Fibroblast of lung (primary cell): Measurements from ENCODE around the gene MEF2A. TPM values are rescaled to one million over a fixed set of nuclear protein-coding genes. Genes with fewer than 3 reads are reported as not detected.

Experiments used
- DNase-seq, 2 donors: peaks; one replicate each; pipeline versions ENCODE4 v3.0.0 to v3.0.0-alpha.2; 2010; ENCODE audit warnings: low read depth in 2 of 2
- H2AFZ ChIP-seq: 2 replicates; pipeline ENCODE4 v1.5.1; 2012; ENCODE audit warnings: low read length, control low read depth, inconsistent platforms
- H3K27ac ChIP-seq: 2 replicates; pipeline ENCODE4 v1.5.1; 2011; ENCODE audit warnings: low read length, control low read depth; ENCODE audit not compliant: insufficient read depth
- H3K27me3 ChIP-seq: 2 replicates; pipeline ENCODE4 v1.5.1; 2011; ENCODE audit warnings: mild to moderate bottlenecking, low read length; ENCODE audit not compliant: control insufficient read depth, insufficient read depth
- H3K36me3 ChIP-seq: 2 replicates; pipeline ENCODE4 v1.5.1; 2011; ENCODE audit warnings: low read length; ENCODE audit not compliant: control insufficient read depth, insufficient read depth
- H3K4me1 ChIP-seq: 2 replicates; pipeline ENCODE4 v1.5.1; 2011; ENCODE audit warnings: low read length; ENCODE audit not compliant: control insufficient read depth, insufficient read depth; ENCODE audit errors: extremely low read depth
- H3K4me2 ChIP-seq: 2 replicates; pipeline ENCODE4 v1.5.1; 2011; ENCODE audit warnings: low read length, control low read depth; ENCODE audit not compliant: insufficient read depth; ENCODE audit errors: extremely low read depth
- H3K4me3 ChIP-seq, 4 experiments: fragments of 200-600 bp in 1 of 4; sonication (generic) in 1 of 4; replicated peaks in 1 of 4; 2 replicates each; pipeline ENCODE4 v1.5.1; 2011 to 2016; ENCODE audit warnings: low read length in 4 of 4, low read depth in 3 of 4, mild to moderate bottlenecking in 3 of 4, control low read depth in 2 of 4, inconsistent platforms in 1 of 4, mixed read lengths in 1 of 4; ENCODE audit not compliant: insufficient read depth in 1 of 4; ENCODE audit errors: control extremely low read depth in 1 of 4
- H3K79me2 ChIP-seq: 2 replicates; pipeline ENCODE4 v1.5.1; 2012; ENCODE audit warnings: mild to moderate bottlenecking, low read length, inconsistent platforms; ENCODE audit not compliant: control insufficient read depth, insufficient read depth
- H3K9ac ChIP-seq: 2 replicates; pipeline ENCODE4 v1.5.1; 2011; ENCODE audit warnings: mild to moderate bottlenecking, low read length, control low read depth; ENCODE audit not compliant: insufficient read depth
- H3K9me3 ChIP-seq: 2 replicates; pipeline ENCODE4 v1.5.1; 2012; ENCODE audit warnings: low read depth, low read length; ENCODE audit not compliant: control insufficient read depth, insufficient read depth
- H4K20me1 ChIP-seq: 2 replicates; pipeline ENCODE4 v1.5.1; 2011; ENCODE audit warnings: low read length; ENCODE audit not compliant: control insufficient read depth, insufficient read depth; ENCODE audit errors: extremely low read depth
- EZH2 ChIP-seq: IDR thresholded peaks from 2 replicates; pipeline ENCODE4 v1.5.1; 2012; ENCODE audit warnings: low read length, control low read depth, mild to moderate bottlenecking; ENCODE audit errors: missing control alignments
- polyA plus RNA-seq, 2 donors: library from polyadenylated mRNA; depleted of rRNA in 1 of 2; stranded (reverse) in 1 of 2; unstranded in 1 of 2; fragments of >200 nt; gene quantifications; 2 replicates each; pipeline ENCODE4 v1.2.1, GENCODE V29; 2011 to 2012; ENCODE audit warnings: missing spikeins in 1 of 2
- total RNA-seq: library from RNA; depleted of rRNA; stranded (reverse); fragments of >200 nt; gene quantifications from 2 replicates; pipeline ENCODE4 v1.2.1, GENCODE V29; 2014
- TF ChIP-seq, protein P1 (sequence below), 2 donors: IDR thresholded peaks in 1 of 2; conservative IDR thresholded peaks in 1 of 2; 1 replicate in 1 of 2; 2 replicates in 1 of 2; pipeline ENCODE4 v1.5.1; 2011 to 2012; ENCODE audit warnings: low read length in 2 of 2, control low read depth in 1 of 2, inconsistent platforms in 1 of 2, low read depth in 1 of 2, mild to moderate bottlenecking in 1 of 2

Gene MEF2A
- total and polyA plus RNA-seq, 2 donors (not counting 1 experiment from before 2014, with no cell fraction given): 24.6 to 40.4 TPM

DNA sequence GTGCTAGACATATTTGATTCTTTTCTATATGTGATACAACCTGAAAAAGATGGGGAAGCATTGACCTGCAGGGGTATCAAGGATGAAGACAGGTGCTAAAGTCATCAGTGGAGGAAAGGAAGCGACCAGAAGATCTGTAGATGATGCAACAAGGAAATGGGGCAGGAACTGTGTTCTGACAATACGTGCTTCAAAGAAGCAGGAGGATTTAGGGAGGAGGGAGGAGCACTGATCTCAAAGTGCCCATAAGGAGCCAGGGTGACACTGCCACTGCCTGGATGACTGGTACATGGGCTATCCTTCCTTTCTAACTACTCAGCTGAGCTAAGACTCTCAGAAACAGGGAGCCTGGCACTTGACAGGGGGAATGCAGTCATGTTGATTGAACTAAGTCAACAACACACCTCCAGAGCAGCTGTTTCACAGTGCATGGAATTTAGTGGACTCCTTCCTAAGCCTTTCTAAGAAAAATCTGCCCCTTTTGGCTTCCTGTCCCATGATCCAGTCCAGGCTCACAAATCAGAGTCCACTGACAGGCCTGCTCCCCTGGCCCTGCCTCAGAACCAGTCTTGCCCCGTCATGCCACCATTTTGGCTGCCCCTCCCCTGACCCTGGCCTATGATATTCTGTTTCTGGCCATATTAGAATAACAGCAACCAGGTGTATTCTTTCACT is 155.5 kb downstream of the MEF2A start:
- TF ChIP-seq EZH2: no peak
- TF ChIP-seq, protein P1, sequence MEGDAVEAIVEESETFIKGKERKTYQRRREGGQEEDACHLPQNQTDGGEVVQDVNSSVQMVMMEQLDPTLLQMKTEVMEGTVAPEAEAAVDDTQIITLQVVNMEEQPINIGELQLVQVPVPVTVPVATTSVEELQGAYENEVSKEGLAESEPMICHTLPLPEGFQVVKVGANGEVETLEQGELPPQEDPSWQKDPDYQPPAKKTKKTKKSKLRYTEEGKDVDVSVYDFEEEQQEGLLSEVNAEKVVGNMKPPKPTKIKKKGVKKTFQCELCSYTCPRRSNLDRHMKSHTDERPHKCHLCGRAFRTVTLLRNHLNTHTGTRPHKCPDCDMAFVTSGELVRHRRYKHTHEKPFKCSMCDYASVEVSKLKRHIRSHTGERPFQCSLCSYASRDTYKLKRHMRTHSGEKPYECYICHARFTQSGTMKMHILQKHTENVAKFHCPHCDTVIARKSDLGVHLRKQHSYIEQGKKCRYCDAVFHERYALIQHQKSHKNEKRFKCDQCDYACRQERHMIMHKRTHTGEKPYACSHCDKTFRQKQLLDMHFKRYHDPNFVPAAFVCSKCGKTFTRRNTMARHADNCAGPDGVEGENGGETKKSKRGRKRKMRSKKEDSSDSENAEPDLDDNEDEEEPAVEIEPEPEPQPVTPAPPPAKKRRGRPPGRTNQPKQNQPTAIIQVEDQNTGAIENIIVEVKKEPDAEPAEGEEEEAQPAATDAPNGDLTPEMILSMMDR (conservative IDR thresholded peaks at IDR 0.05 in 1 of 2, IDR thresholded peaks at IDR 0.05 in 1 of 2; ENCODE audit: low read depth in 1 of 2, low read length in 2 of 2): no peak
- H3K79me2 ChIP-seq: no peaks in the 10 kb centered on the region
- no peak for DNase-seq
- no peak overlapping the region for H3K4me3 ChIP-seq
- H3K36me3 ChIP-seq: no peaks in the 10 kb centered on the region
- peaks cover 8% of the 10 kb centered on the region for H3K4me1 ChIP-seq
- H3K4me2 ChIP-seq: no peak overlapping the region
- no peaks in the 10 kb centered on the region for H3K9me3 ChIP-seq
- H3K27me3 ChIP-seq: no peaks in the 10 kb centered on the region
- no peak overlapping the region for H2AFZ ChIP-seq
- no peak overlapping the region for H3K27ac ChIP-seq
- no peak overlapping the region for H3K9ac ChIP-seq
- no peaks in the 10 kb centered on the region for H4K20me1 ChIP-seq

DNA sequence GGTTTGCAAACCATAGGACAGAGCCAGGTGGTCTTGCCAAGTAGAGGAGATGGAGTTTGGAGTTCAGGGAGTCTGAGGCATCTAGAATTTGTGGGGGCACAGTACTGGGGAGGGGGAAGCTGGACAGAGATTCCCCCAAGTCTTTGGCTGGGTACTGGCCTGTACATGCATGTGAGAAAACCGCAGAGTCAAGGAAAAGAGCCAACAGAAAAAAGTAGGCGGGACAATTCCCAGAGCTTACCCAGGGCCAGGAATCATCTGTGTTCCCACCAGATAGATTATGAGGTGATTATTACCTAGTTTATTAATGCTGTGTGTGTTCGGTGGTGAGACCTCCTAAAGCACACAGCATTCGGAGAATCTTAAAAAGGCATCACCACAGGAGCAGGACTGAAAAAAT is 156.1 kb downstream of the MEF2A start:
- H3K36me3 ChIP-seq: no peaks in the 10 kb centered on the region
- H2AFZ ChIP-seq: no peak overlapping the region
- H3K27ac ChIP-seq: no peak overlapping the region
- H3K9ac ChIP-seq: no peak overlapping the region
- H3K4me1 ChIP-seq: peaks cover 4% of the 10 kb centered on the region
- no peak overlapping the region for H3K4me2 ChIP-seq
- H3K27me3 ChIP-seq: no peaks in the 10 kb centered on the region
- H3K4me3 ChIP-seq: no peak overlapping the region
- H3K79me2 ChIP-seq: no peaks in the 10 kb centered on the region
- H3K9me3 ChIP-seq: no peaks in the 10 kb centered on the region
- no peaks in the 10 kb centered on the region for H4K20me1 ChIP-seq
- TF ChIP-seq, protein P1 (conservative IDR thresholded peaks at IDR 0.05 in 1 of 2, IDR thresholded peaks at IDR 0.05 in 1 of 2; ENCODE audit: low read depth in 1 of 2, low read length in 2 of 2): no peak
- no peak for DNase-seq

GRCh38 chr15:99722406-99722805 is 156.6 kb downstream of the MEF2A start:
- Histone ChIP-seq H3K27ac (no peak overlapping the region), H2AFZ (no peak overlapping the region), H3K27me3 (no peaks in the 10 kb centered on the region), H3K9ac (no peak overlapping the region), H3K9me3 (no peaks in the 10 kb centered on the region), H3K4me1 (peaks cover 1% of the 10 kb centered on the region), H4K20me1 (no peaks in the 10 kb centered on the region), H3K36me3 (no peaks in the 10 kb centered on the region), H3K79me2 (no peaks in the 10 kb centered on the region), H3K4me2 (no peak overlapping the region), H3K4me3 (no peak overlapping the region)
- DNase-seq: no peak
- TF ChIP-seq, protein P1 (conservative IDR thresholded peaks at IDR 0.05 in 1 of 2, IDR thresholded peaks at IDR 0.05 in 1 of 2; ENCODE audit: low read depth in 1 of 2, low read length in 2 of 2): no peak
- TF ChIP-seq EZH2: no peak
